Muscle layer of colon (tissue), 2 donors: Measurements from ENCODE around the gene TOP3B.

Source experiments
- H3K27ac ChIP-seq: one replicate; pipeline ENCODE4 v1.7.0; 2013; ENCODE audit warnings: low read depth, mild to moderate bottlenecking, low read length, moderate library complexity
- H3K27me3 ChIP-seq, 2 donors: one replicate each; pipeline ENCODE4 v1.7.0; 2013; ENCODE audit warnings: low read length in 2 of 2, mild to moderate bottlenecking in 2 of 2; ENCODE audit not compliant: insufficient read depth in 2 of 2, control insufficient read depth in 1 of 2
- H3K36me3 ChIP-seq: one replicate; pipeline ENCODE4 v1.7.0; 2013; ENCODE audit warnings: mild to moderate bottlenecking, low read length; ENCODE audit not compliant: insufficient read depth
- H3K4me1 ChIP-seq: one replicate; pipeline ENCODE4 v1.7.0; 2013; ENCODE audit warnings: mild to moderate bottlenecking, low read length; ENCODE audit not compliant: insufficient read depth
- H3K4me3 ChIP-seq, 2 donors: one replicate each; pipeline ENCODE4 v1.7.0; 2013; ENCODE audit warnings: low read length in 2 of 2, low read depth in 1 of 2, mild to moderate bottlenecking in 1 of 2, moderate library complexity in 1 of 2
- H3K9ac ChIP-seq: one replicate; pipeline ENCODE4 v1.7.0; 2013; ENCODE audit warnings: low read length
- H3K9me3 ChIP-seq: one replicate; pipeline ENCODE4 v1.7.0; 2013; ENCODE audit warnings: mild to moderate bottlenecking, low read length
- donor health status: abdominal sarcoma.
- donor health status: Adenocarcinoma of cecum.

The TOP3B gene

GRCh38 chr22:21965762-21966288 is 16.8 kb downstream of the TOP3B start:
- H3K4me3 ChIP-seq: no peak overlapping the region
- no peak overlapping the region for H3K9ac ChIP-seq
- H3K36me3 ChIP-seq: peaks cover 70% of the 10 kb centered on the region
- no peak overlapping the region for H3K27ac ChIP-seq
- H3K9me3 ChIP-seq: no peaks in the 10 kb centered on the region
- H3K27me3 ChIP-seq: no peaks in the 10 kb centered on the region
- no peaks in the 10 kb centered on the region for H3K4me1 ChIP-seq

GRCh38 chr22:21964918-21965484 is 17.6 kb downstream of the TOP3B start:
- H3K4me3 ChIP-seq: no peak overlapping the region
- H3K36me3 ChIP-seq: peaks cover 62% of the 10 kb centered on the region
- no peaks in the 10 kb centered on the region for H3K27me3 ChIP-seq
- H3K9ac ChIP-seq: no peak overlapping the region
- H3K9me3 ChIP-seq: no peaks in the 10 kb centered on the region
- no peak overlapping the region for H3K27ac ChIP-seq
- H3K4me1 ChIP-seq: no peaks in the 10 kb centered on the region

GRCh38 chr22:21964234-21964633 is 18.4 kb downstream of the TOP3B start:
- Histone ChIP-seq H3K27ac (no peak overlapping the region), H3K4me3 (no peak overlapping the region), H3K4me1 (no peaks in the 10 kb centered on the region), H3K27me3 (no peaks in the 10 kb centered on the region), H3K9me3 (no peaks in the 10 kb centered on the region), H3K36me3 (peaks cover 59% of the 10 kb centered on the region), H3K9ac (no peak overlapping the region)

- H3K36me3 ChIP-seq: peaks cover 55% of the 10 kb centered on the region
- H3K27ac ChIP-seq: no peak overlapping the region
- H3K4me3 ChIP-seq: no peak overlapping the region
- no peaks in the 10 kb centered on the region for H3K27me3 ChIP-seq
- no peak overlapping the region for H3K9ac ChIP-seq
- no peaks in the 10 kb centered on the region for H3K9me3 ChIP-seq
- no peaks in the 10 kb centered on the region for H3K4me1 ChIP-seq
Observed at GRCh38 chr22:21963790-21964211, 18.8 kb downstream of the TOP3B start.

- Histone ChIP-seq H3K9ac (no peak overlapping the region), H3K36me3 (peaks cover 50% of the 10 kb centered on the region), H3K27ac (no peak overlapping the region), H3K9me3 (no peaks in the 10 kb centered on the region), H3K4me3 (no peak overlapping the region), H3K27me3 (no peaks in the 10 kb centered on the region), H3K4me1 (no peaks in the 10 kb centered on the region)
Observed at GRCh38 chr22:21963286-21963685, 19.3 kb downstream of the TOP3B start.

GRCh38 chr22:21962655-21962949 is 20.0 kb downstream of the TOP3B start:
- Histone ChIP-seq H3K36me3 (peaks cover 44% of the 10 kb centered on the region), H3K4me3 (no peak overlapping the region), H3K27ac (no peak overlapping the region), H3K9me3 (no peaks in the 10 kb centered on the region), H3K4me1 (no peaks in the 10 kb centered on the region), H3K27me3 (no peaks in the 10 kb centered on the region), H3K9ac (no peak overlapping the region)

- Histone ChIP-seq H3K9me3 (no peaks in the 10 kb centered on the region), H3K4me3 (no peak overlapping the region), H3K27ac (no peak overlapping the region)
Observed at GRCh38 chr22:21961886-21962654, 20.5 kb downstream of the TOP3B start.

GRCh38 chr22:21961127-21961867 is 21.3 kb downstream of the TOP3B start:
- Histone ChIP-seq H3K27ac (no peak overlapping the region), H3K36me3 (peaks cover 33% of the 10 kb centered on the region), H3K4me3 (no peak overlapping the region)

More at GRCh38 chr22:21961886-21962654, 20.5 kb downstream of the TOP3B start:
- H3K27me3 ChIP-seq: no peaks in the 10 kb centered on the region
- no peak overlapping the region for H3K9ac ChIP-seq
- H3K36me3 ChIP-seq: peaks cover 40% of the 10 kb centered on the region
- H3K4me1 ChIP-seq: no peaks in the 10 kb centered on the region

GRCh38 chr22:21960200-21961126 is 22.1 kb downstream of the TOP3B start:
- no peak overlapping the region for H3K9ac ChIP-seq
- H3K27me3 ChIP-seq: no peaks in the 10 kb centered on the region
- peaks cover 31% of the 10 kb centered on the region for H3K36me3 ChIP-seq
- no peak overlapping the region for H3K4me3 ChIP-seq
- no peak overlapping the region for H3K27ac ChIP-seq
- H3K9me3 ChIP-seq: no peaks in the 10 kb centered on the region
- no peaks in the 10 kb centered on the region for H3K4me1 ChIP-seq

More at GRCh38 chr22:21961127-21961867, 21.3 kb downstream of the TOP3B start:
- Histone ChIP-seq H3K9ac (no peak overlapping the region), H3K4me1 (no peaks in the 10 kb centered on the region), H3K9me3 (no peaks in the 10 kb centered on the region), H3K27me3 (no peaks in the 10 kb centered on the region)

GRCh38 chr22:21959274-21960074 is 23.1 kb downstream of the TOP3B start:
- H3K4me1 ChIP-seq: no peaks in the 10 kb centered on the region
- no peaks in the 10 kb centered on the region for H3K9me3 ChIP-seq
- H3K4me3 ChIP-seq: no peak overlapping the region
- no peak overlapping the region for H3K27ac ChIP-seq
- H3K9ac ChIP-seq: no peak overlapping the region
- H3K36me3 ChIP-seq: peaks cover 22% of the 10 kb centered on the region
- H3K27me3 ChIP-seq: no peaks in the 10 kb centered on the region
